LNCAP (cell line): ENCODE data around the gene ZNF605.

Experiments
- CTCF ChIP-seq: fragments of 450-650 bp; IDR thresholded peaks from 2 replicates; pipeline ENCODE4 v1.5.1; 2017; ENCODE audit warnings: mild to moderate bottlenecking

ZNF605 gene

GRCh38 chr12:132945806-132946205 lies 10.3 kb downstream of the ZNF605 start:
- no peak for TF ChIP-seq CTCF

- no peak for TF ChIP-seq CTCF
Measured at GRCh38 chr12:132942611-132943010, 13.5 kb downstream of the ZNF605 start.

- TF ChIP-seq CTCF = no peak
Measured at GRCh38 chr12:132941336-132941954, 14.7 kb downstream of the ZNF605 start.

- TF ChIP-seq CTCF = no peak
Measured at GRCh38 chr12:132940071-132940719, 15.9 kb downstream of the ZNF605 start.

- TF ChIP-seq CTCF = no peak
Measured at GRCh38 chr12:132937476-132937875, 18.6 kb downstream of the ZNF605 start.

GRCh38 chr12:132936163-132936562 lies 19.9 kb downstream of the ZNF605 start:
- TF ChIP-seq CTCF = no peak

- no peak for TF ChIP-seq CTCF
Measured at GRCh38 chr12:132926415-132926833, 29.7 kb downstream of the ZNF605 start.
